HG02938 (cell line): ENCODE measurements around the gene CASK.

Experiments
- ATAC-seq: cut with Tn5 transposase; IDR thresholded peaks from one replicate; pipeline ENCODE4 v1.9.1; 2021; ENCODE audit warnings: mild to moderate bottlenecking, moderate library complexity; ENCODE audit not compliant: unreplicated experiment

The CASK gene

GRCh38 chrX:41923211-41923977, at the start of gene CASK:
Gene CASK (minus strand): TSS chrX:41923554. CDS start chrX:41922988, 566 bp downstream.
- peak; percentile 69 for ATAC-seq

GRCh38 chrX:41971346-41971745, 48.0 kb upstream of the CASK start:
- ATAC-seq = no peak

- no peak for ATAC-seq
These were observed 47.1 kb upstream of the CASK start for GRCh38 chrX:41970419-41970818.

GRCh38 chrX:41963348-41963747, 40.0 kb upstream of the CASK start:
- no peak for ATAC-seq

- no peak for ATAC-seq
These were observed 36.8 kb upstream of the CASK start for GRCh38 chrX:41960142-41960541.

- no peak for ATAC-seq
These were observed 35.5 kb upstream of the CASK start for GRCh38 chrX:41958861-41959260.

- no peak for ATAC-seq
These were observed 32.7 kb upstream of the CASK start for GRCh38 chrX:41956027-41956426.

- ATAC-seq = peak; percentile 51
These were observed 28.7 kb upstream of the CASK start for GRCh38 chrX:41952102-41952501.

GRCh38 chrX:41946989-41947612, 23.7 kb upstream of the CASK start:
- ATAC-seq = no peak

GRCh38 chrX:41946235-41946634, 22.9 kb upstream of the CASK start:
- ATAC-seq = no peak

- no peak for ATAC-seq
These were observed 12.5 kb upstream of the CASK start for GRCh38 chrX:41935832-41936231.

GRCh38 chrX:41933546-41933945, 10.2 kb upstream of the CASK start:
- no peak for ATAC-seq

GRCh38 chrX:41932885-41933284, 9.5 kb upstream of the CASK start:
- ATAC-seq = no peak

- ATAC-seq = no peak
These were observed 8.2 kb upstream of the CASK start for GRCh38 chrX:41931591-41931990.

GRCh38 chrX:41923978-41924683, 777 bp upstream of the CASK start:
- no peak for ATAC-seq

GRCh38 chrX:41922431-41923151, 763 bp downstream of the CASK start:
- peak; percentile 13 for ATAC-seq

- ATAC-seq = no peak
These were observed 1.6 kb downstream of the CASK start for GRCh38 chrX:41921492-41922430.

GRCh38 chrX:41919870-41920269, 3.5 kb downstream of the CASK start:
- no peak for ATAC-seq

GRCh38 chrX:41917517-41917916, 5.8 kb downstream of the CASK start:
- ATAC-seq = no peak

GRCh38 chrX:41913476-41913875, 9.9 kb downstream of the CASK start:
- no peak for ATAC-seq
